ENCODE measurements around the gene FOXRED1. TPM values are rescaled to one million over a fixed set of nuclear protein-coding genes. Genes with fewer than 3 reads are reported as not detected.

FOXRED1 gene
- total RNA-seq, 2 donors from 2014 or later, result 9.3 to 19.1 TPM

DNA sequence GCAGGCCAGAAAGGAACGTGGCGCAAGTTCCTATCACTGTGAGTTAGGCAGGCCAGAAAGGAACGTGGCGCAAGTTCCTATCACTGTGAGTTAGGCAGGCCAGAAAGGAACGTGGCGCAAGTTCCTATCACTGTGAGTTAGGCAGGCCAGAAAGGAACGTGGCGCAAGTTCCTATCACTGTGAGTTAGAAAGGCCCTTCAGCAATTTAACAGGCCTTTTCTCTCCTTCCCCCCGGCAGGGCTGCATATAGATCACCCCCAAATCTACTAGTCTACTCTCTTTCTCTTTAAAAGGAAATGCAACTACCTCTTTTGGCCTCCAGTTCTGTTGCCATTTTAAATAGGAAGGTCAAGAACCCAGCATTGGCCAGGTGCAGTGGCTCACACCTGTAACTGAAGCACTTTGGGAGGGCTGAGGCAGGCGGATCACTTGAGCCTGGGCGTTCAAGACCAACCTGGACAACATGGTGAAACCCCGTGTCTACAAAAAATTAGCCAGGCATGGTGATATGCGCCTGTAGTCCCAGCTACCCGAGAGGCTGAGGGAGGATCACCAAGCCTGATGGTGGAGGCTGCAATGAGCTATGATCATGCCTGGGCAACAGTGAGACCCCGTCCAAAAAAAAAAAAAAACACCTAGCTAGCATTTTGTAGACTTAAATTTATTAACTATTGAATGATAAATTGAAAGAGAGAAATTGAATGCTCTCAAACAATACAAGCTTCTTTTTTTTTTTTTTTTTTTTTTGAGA, 42.4 kb upstream of the FOXRED1 start:
- H3K27me3 ChIP-seq, result no peaks in the 10 kb centered on the region
- no peak for ATAC-seq
- TF ChIP-seq POLR2A (IDR thresholded peaks at IDR 0.05), result no peak
- TF ChIP-seq, protein P1, sequence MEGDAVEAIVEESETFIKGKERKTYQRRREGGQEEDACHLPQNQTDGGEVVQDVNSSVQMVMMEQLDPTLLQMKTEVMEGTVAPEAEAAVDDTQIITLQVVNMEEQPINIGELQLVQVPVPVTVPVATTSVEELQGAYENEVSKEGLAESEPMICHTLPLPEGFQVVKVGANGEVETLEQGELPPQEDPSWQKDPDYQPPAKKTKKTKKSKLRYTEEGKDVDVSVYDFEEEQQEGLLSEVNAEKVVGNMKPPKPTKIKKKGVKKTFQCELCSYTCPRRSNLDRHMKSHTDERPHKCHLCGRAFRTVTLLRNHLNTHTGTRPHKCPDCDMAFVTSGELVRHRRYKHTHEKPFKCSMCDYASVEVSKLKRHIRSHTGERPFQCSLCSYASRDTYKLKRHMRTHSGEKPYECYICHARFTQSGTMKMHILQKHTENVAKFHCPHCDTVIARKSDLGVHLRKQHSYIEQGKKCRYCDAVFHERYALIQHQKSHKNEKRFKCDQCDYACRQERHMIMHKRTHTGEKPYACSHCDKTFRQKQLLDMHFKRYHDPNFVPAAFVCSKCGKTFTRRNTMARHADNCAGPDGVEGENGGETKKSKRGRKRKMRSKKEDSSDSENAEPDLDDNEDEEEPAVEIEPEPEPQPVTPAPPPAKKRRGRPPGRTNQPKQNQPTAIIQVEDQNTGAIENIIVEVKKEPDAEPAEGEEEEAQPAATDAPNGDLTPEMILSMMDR (IDR thresholded peaks at IDR 0.05), result no peak
- H3K9me3 ChIP-seq, result no peaks in the 10 kb centered on the region
- peaks cover 3% of the 10 kb centered on the region for H3K4me1 ChIP-seq
- H3K4me3 ChIP-seq, result no peak overlapping the region
- 92 to 98% methylated on average over 9 of the region's 15 CpGs for WGBS, 2 donors
- no peaks in the 10 kb centered on the region for H3K36me3 ChIP-seq (replicated peaks in 1 of 2; ENCODE audit: insufficient read depth in 1 of 2, low read depth in 2 of 2)
- intact Hi-C loops (cut with DNase I), result no loop called here
- H3K27ac ChIP-seq, result no peak overlapping the region
- DNase-seq, result no peak

DNA sequence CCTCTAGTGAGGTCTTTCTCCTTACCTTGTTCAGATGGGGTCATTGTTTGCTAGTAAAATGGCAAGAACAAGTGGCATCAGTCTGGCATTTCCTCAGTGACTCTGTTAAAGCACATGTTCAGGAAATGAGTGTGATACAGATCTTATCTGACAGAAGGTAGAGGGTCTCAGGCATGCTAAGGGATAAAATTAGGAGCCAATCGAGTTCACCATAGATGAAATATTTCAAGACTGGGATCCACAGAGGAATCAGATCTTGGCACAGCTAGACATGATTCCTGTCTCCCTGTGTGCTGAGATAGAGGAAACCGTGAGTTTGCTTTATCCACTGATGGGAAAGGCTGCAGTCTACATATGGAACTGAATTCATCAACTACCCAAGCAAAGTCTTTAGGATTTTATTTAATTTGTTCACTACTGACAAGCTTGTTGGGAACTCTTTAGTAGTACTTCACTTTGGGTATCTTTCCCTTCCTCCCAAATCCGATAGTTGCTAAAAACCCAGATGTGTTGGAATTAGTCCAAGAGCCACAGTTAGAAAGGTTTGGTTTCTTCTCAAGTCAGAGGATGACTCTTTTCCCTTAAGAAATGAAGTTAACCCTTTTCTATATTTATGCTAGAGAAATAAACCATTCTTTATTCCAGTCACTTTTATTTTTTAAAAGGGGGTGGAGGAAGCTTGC, 39.0 kb upstream of the FOXRED1 start:
- DNase-seq (no peak), ATAC-seq (no peak)
- no peak overlapping the region for H3K4me3 ChIP-seq
- H3K27me3 ChIP-seq, result no peaks in the 10 kb centered on the region
- no peak overlapping the region for H3K27ac ChIP-seq
- WGBS, 2 donors, result 85 to 86% methylated on average over 3 of the region's 3 CpGs
- TF ChIP-seq POLR2A (IDR thresholded peaks at IDR 0.05), result no peak
- TF ChIP-seq, protein P1 (IDR thresholded peaks at IDR 0.05), result no peak
- peaks cover 12% of the 10 kb centered on the region for H3K4me1 ChIP-seq
- intact Hi-C loops (cut with DNase I), result no loop called here
- no peaks in the 10 kb centered on the region for H3K36me3 ChIP-seq (replicated peaks in 1 of 2; ENCODE audit: insufficient read depth in 1 of 2, low read depth in 2 of 2)
- no peaks in the 10 kb centered on the region for H3K9me3 ChIP-seq

DNA sequence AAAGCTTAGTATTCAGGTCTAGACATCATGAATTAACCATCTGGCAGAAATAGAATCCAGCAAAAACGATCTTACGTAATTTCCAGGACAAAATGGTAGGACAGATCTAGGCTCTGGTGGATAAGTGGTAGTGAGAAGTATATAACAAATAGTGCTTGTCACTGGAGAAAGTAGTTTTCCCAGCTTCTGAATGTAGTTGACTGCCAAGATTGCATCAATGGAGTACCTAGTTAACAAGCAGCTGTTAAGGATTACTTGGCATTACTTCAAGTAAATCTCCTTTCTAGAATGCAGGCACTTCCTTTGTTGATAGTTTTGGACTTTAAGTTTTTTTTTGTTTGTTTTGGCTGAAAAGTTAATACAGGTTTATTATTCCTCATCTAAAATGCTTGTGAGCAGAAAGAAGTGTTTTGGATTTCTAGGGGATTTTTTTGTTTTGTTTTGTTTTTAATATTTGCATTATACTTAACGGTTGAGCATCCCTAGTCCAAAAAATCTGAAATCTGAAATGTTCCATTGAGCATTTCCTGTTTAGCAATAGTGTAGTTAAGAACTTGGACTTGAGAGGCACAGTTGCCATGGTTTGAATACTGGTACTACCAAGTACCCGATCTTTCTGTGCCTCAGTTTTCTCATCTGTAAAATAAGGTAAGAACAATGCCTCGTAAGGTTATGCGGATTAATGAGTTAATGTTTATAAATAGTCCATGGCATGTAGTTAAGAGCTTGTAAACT, 37.1 kb upstream of the FOXRED1 start:
- WGBS, 2 donors, result 55 to 58% methylated on average over 6 of the region's 6 CpGs

DNA sequence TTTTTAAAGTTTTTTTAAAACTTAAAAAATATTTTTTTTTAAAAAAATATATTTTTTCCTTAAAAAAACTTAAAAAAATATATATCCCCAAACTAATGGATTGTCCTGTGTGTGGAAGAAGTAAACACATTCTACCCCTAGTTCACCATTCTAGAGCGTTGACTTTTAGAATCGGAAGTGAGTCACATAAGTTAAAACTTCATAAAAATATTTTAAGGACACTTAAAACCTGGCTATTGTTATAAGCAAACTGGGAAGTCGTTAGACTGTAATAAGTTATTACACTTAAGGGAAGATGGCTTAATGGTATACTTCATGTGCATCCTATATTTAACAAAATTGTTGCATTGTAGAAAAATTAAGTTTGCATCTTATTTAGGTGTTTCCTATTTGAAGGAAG, 36.3 kb upstream of the FOXRED1 start:
- peaks cover 12% of the 10 kb centered on the region for H3K4me1 ChIP-seq
- intact Hi-C loops (cut with DNase I), result no loop called here
- WGBS, 2 donors, result 94% methylated on average over 3 of the region's 3 CpGs

More for the DNA sequence above, 37.1 kb upstream of the FOXRED1 start:
- intact Hi-C loops (cut with DNase I), result no loop called here
- H3K9me3 ChIP-seq, result no peaks in the 10 kb centered on the region
- no peaks in the 10 kb centered on the region for H3K36me3 ChIP-seq (replicated peaks in 1 of 2; ENCODE audit: insufficient read depth in 1 of 2, low read depth in 2 of 2)
- peaks cover 12% of the 10 kb centered on the region for H3K4me1 ChIP-seq
- no peaks in the 10 kb centered on the region for H3K27me3 ChIP-seq
- H3K4me3 ChIP-seq, result no peak overlapping the region
- no peak for TF ChIP-seq POLR2A (IDR thresholded peaks at IDR 0.05)
- TF ChIP-seq, protein P1 (IDR thresholded peaks at IDR 0.05), result no peak
- ATAC-seq (peak; percentile 52), DNase-seq (no peak)
- peak overlapping the region in 1 of 4 donors; percentile 19 for H3K27ac ChIP-seq

More for the DNA sequence above, 36.3 kb upstream of the FOXRED1 start:
- no peaks in the 10 kb centered on the region for H3K9me3 ChIP-seq
- H3K36me3 ChIP-seq (replicated peaks in 1 of 2; ENCODE audit: insufficient read depth in 1 of 2, low read depth in 2 of 2), result no peaks in the 10 kb centered on the region
- ATAC-seq (no peak), DNase-seq (no peak)
- no peak for TF ChIP-seq POLR2A (IDR thresholded peaks at IDR 0.05)
- TF ChIP-seq, protein P1 (IDR thresholded peaks at IDR 0.05), result no peak
- no peak overlapping the region for H3K27ac ChIP-seq
- no peak overlapping the region for H3K4me3 ChIP-seq
- no peaks in the 10 kb centered on the region for H3K27me3 ChIP-seq

All from body of pancreas (tissue), 4 donors.